AG10803 (cell line): ENCODE results near the gene STXBP3.

Source experiments
- DNase-seq: peaks from one replicate; pipeline ENCODE4 v3.0.0; 2010; ENCODE audit warnings: low read depth
- H3K4me3 ChIP-seq: 2 replicates; pipeline ENCODE4 v1.5.1; 2011; ENCODE audit warnings: mild to moderate bottlenecking, low read length, control low read depth
- CTCF ChIP-seq: conservative IDR thresholded peaks from 2 replicates; pipeline ENCODE4 v1.5.1; 2011; ENCODE audit warnings: mild to moderate bottlenecking, low read length, control low read depth, inconsistent platforms

STXBP3 gene

GRCh38 chr1:108734171-108734865 is 12.2 kb upstream of the STXBP3 start:
- no peak for DNase-seq
- no peak overlapping the region for H3K4me3 ChIP-seq
- no peak for TF ChIP-seq CTCF

- no peak for TF ChIP-seq CTCF
- no peak overlapping the region for H3K4me3 ChIP-seq
- DNase-seq = peak; percentile 1
Measured at GRCh38 chr1:108742253-108742652, 4.2 kb upstream of the STXBP3 start.

GRCh38 chr1:108745980-108746381 is 493 bp upstream of the STXBP3 start:
- DNase-seq = no peak
- peak overlapping the region; percentile 16; the same call in 1 of the 2 replicates for H3K4me3 ChIP-seq
- TF ChIP-seq CTCF = no peak

- H3K4me3 ChIP-seq = peak overlapping the region; percentile 95
- DNase-seq = peak; percentile 87
Measured at GRCh38 chr1:108747171-108747850, 837 bp downstream of the STXBP3 start.

GRCh38 chr1:108747898-108748297 is 1.4 kb downstream of the STXBP3 start:
- no peak for DNase-seq
- peak overlapping the region; percentile 95 for H3K4me3 ChIP-seq
- no peak for TF ChIP-seq CTCF

More at GRCh38 chr1:108747171-108747850, 837 bp downstream of the STXBP3 start:
- TF ChIP-seq CTCF = no peak

- TF ChIP-seq CTCF = no peak
- H3K4me3 ChIP-seq = no peak overlapping the region
Measured at GRCh38 chr1:108749081-108749480, 2.6 kb downstream of the STXBP3 start.

GRCh38 chr1:108750476-108751181 is 4.2 kb downstream of the STXBP3 start:
- TF ChIP-seq CTCF = no peak
- no peak for DNase-seq

More at GRCh38 chr1:108749081-108749480, 2.6 kb downstream of the STXBP3 start:
- no peak for DNase-seq

More at GRCh38 chr1:108750476-108751181, 4.2 kb downstream of the STXBP3 start:
- H3K4me3 ChIP-seq = no peak overlapping the region
